MM.1S (cell line): ENCODE results near the gene TRIM14.

Experiments used
- CTCF ChIP-seq: fragments of 300-600 bp; sonication (generic); IDR thresholded peaks from 2 replicates; pipeline ENCODE4 v1.5.1; 2016; ENCODE audit warnings: antibody characterized with exemption, low read length, mixed read lengths
- EZH2phosphoT487 ChIP-seq: fragments of 300-600 bp; sonication (generic); IDR thresholded peaks from 2 replicates; pipeline ENCODE4 v1.6.1; 2018; ENCODE audit warnings: antibody characterized with exemption, low read length

- TF ChIP-seq CTCF (no peak), EZH2phosphoT487 (no peak)
Observed at GRCh38 chr9:98099346-98099745, 19.7 kb downstream of the TRIM14 start.
